MM.1S (cell line): Measurements from ENCODE around the gene KCNG4.

Source experiments
- DNase-seq: peaks from one replicate; pipeline ENCODE4 v3.0.0-alpha.2; 2015
- H2AFZ ChIP-seq: fragments of 300-600 bp; sonication (generic); 2 replicates; pipeline ENCODE4 v1.6.0; 2016; ENCODE audit warnings: antibody characterized with exemption, low read length
- H3F3A ChIP-seq: fragments of 300-600 bp; sonication (generic); 2 replicates; pipeline ENCODE4 v1.6.1; 2016; ENCODE audit warnings: mild to moderate bottlenecking, antibody characterized with exemption, low read length, moderate library complexity, mixed read lengths; ENCODE audit not compliant: insufficient read depth
- H3K27ac ChIP-seq: fragments of 300-600 bp; sonication (generic); 2 replicates; pipeline ENCODE4 v1.5.1; 2016; ENCODE audit warnings: mild to moderate bottlenecking, low read length
- H3K27me3 ChIP-seq: fragments of 300-600 bp; sonication (generic); replicated peaks from 2 replicates; pipeline ENCODE4 v1.6.0; 2016; ENCODE audit warnings: low read length; ENCODE audit not compliant: insufficient read depth
- H3K36me3 ChIP-seq: fragments of 300-600 bp; sonication (generic); replicated peaks from 2 replicates; pipeline ENCODE4 v1.6.1; 2016; ENCODE audit warnings: mild to moderate bottlenecking, low read length, mixed read lengths; ENCODE audit not compliant: insufficient read depth
- H3K4me1 ChIP-seq: fragments of 300-600 bp; sonication (generic); 2 replicates; pipeline ENCODE4 v1.6.1; 2016; ENCODE audit warnings: low read length, mixed read lengths
- H3K4me2 ChIP-seq: fragments of 300-600 bp; sonication (generic); 2 replicates; pipeline ENCODE4 v1.6.0; 2016; ENCODE audit warnings: low read depth, low read length
- H3K4me3 ChIP-seq: fragments of 300-600 bp; sonication (generic); 2 replicates; pipeline ENCODE4 v1.5.1; 2016; ENCODE audit warnings: low read length, mixed read lengths
- H3K79me2 ChIP-seq: fragments of 300-600 bp; sonication (generic); 2 replicates; pipeline ENCODE4 v1.6.1; 2016; ENCODE audit warnings: mixed run types, low read length, mixed read lengths
- H3K9ac ChIP-seq: fragments of 300-600 bp; sonication (generic); 2 replicates; pipeline ENCODE4 v1.6.1; 2016; ENCODE audit warnings: low read length, mixed read lengths
- H3K9me2 ChIP-seq: fragments of 300-600 bp; sonication (generic); replicated peaks from 2 replicates; pipeline ENCODE4 v1.6.1; 2016; ENCODE audit warnings: mild to moderate bottlenecking, low read length, mixed read lengths; ENCODE audit not compliant: insufficient read depth
- H3K9me3 ChIP-seq: fragments of 300-600 bp; sonication (generic); replicated peaks from 2 replicates; pipeline ENCODE4 v1.6.1; 2016; ENCODE audit warnings: mild to moderate bottlenecking, low read length, mixed read lengths; ENCODE audit not compliant: insufficient read depth
- H4K20me1 ChIP-seq: fragments of 300-600 bp; sonication (generic); 2 replicates; pipeline ENCODE4 v1.6.1; 2016; ENCODE audit warnings: mild to moderate bottlenecking, low read length, moderate library complexity, mixed read lengths; ENCODE audit not compliant: insufficient read depth
- EZH2 ChIP-seq: fragments of 300-600 bp; sonication (generic); optimal IDR thresholded peaks from 2 replicates; pipeline ENCODE3; 2017; ENCODE audit warnings: low read depth, mild to moderate bottlenecking, antibody characterized with exemption, low read length, mixed read lengths
- EZH2phosphoT487 ChIP-seq: fragments of 300-600 bp; sonication (generic); IDR thresholded peaks from 2 replicates; pipeline ENCODE4 v1.6.1; 2018; ENCODE audit warnings: antibody characterized with exemption, low read length
- TF ChIP-seq, protein P1 (sequence below): fragments of 300-600 bp; sonication (generic); IDR thresholded peaks from 2 replicates; pipeline ENCODE4 v1.5.1; 2016; ENCODE audit warnings: antibody characterized with exemption, low read length, mixed read lengths

KCNG4 gene

DNA sequence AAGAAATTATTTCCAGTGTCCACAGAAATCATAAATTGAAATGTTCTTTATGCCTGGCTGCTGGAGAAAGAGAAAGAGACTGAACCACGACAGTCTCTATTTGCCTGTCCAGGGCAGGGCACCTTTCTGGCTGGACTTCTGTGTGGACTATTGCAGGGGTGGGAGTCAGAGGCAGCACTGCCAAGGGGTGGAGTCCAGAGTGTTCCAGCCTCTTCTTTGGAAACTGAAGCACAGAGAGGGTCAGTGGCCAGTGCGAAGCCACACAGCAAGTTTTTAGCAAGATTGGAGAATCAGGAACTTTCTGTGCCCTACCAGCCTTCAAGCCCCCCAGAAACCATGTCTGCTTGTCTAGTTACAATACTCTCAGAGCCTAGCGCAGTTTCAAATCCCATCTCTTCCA lies 15.3 kb downstream of the KCNG4 start:
- Histone ChIP-seq H2AFZ (no peak overlapping the region), H3K4me3 (no peak overlapping the region), H3K9me3 (no peaks in the 10 kb centered on the region), H3F3A (no peaks in the 10 kb centered on the region), H3K4me1 (no peaks in the 10 kb centered on the region), H3K36me3 (no peaks in the 10 kb centered on the region), H3K27ac (no peak overlapping the region), H3K9me2 (no peaks in the 10 kb centered on the region), H3K4me2 (no peak overlapping the region), H3K79me2 (no peaks in the 10 kb centered on the region), H3K9ac (no peak overlapping the region), H4K20me1 (no peaks in the 10 kb centered on the region), H3K27me3 (peaks cover 74% of the 10 kb centered on the region)
- DNase-seq = no peak
- TF ChIP-seq EZH2phosphoT487 = no peak
- TF ChIP-seq EZH2 = no peak
- TF ChIP-seq, protein P1, sequence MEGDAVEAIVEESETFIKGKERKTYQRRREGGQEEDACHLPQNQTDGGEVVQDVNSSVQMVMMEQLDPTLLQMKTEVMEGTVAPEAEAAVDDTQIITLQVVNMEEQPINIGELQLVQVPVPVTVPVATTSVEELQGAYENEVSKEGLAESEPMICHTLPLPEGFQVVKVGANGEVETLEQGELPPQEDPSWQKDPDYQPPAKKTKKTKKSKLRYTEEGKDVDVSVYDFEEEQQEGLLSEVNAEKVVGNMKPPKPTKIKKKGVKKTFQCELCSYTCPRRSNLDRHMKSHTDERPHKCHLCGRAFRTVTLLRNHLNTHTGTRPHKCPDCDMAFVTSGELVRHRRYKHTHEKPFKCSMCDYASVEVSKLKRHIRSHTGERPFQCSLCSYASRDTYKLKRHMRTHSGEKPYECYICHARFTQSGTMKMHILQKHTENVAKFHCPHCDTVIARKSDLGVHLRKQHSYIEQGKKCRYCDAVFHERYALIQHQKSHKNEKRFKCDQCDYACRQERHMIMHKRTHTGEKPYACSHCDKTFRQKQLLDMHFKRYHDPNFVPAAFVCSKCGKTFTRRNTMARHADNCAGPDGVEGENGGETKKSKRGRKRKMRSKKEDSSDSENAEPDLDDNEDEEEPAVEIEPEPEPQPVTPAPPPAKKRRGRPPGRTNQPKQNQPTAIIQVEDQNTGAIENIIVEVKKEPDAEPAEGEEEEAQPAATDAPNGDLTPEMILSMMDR = no peak

DNA sequence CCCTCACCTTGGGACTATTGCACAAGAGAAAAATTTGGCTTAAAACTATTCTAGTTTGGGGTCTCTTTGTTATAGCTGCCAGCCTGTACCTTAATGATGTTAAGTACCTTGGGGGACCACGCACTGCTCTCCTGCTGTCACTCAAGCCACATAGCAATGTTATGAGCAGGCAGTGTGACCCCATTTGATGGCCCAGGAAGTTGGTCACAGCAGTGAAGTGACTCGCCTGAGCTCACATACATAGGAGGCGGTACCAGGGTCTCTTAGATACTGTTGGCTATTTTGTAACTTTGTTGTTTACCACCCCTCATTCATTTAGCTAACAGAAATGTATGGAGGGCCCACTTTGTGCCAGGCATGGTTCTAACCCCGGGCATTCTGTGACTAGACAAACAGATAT lies 16.4 kb downstream of the KCNG4 start:
- H3K4me3 ChIP-seq = no peak overlapping the region
- no peaks in the 10 kb centered on the region for H3K9me3 ChIP-seq
- H3K27ac ChIP-seq = no peak overlapping the region
- no peak overlapping the region for H2AFZ ChIP-seq
- no peak overlapping the region for H3K4me2 ChIP-seq
- peaks cover 70% of the 10 kb centered on the region for H3K27me3 ChIP-seq
- no peaks in the 10 kb centered on the region for H3K9me2 ChIP-seq
- no peak overlapping the region for H3K9ac ChIP-seq
- H4K20me1 ChIP-seq = no peaks in the 10 kb centered on the region
- no peaks in the 10 kb centered on the region for H3F3A ChIP-seq
- no peaks in the 10 kb centered on the region for H3K36me3 ChIP-seq
- H3K4me1 ChIP-seq = no peaks in the 10 kb centered on the region
- DNase-seq = no peak
- no peaks in the 10 kb centered on the region for H3K79me2 ChIP-seq
- TF ChIP-seq, protein P1 = no peak
- no peak for TF ChIP-seq EZH2phosphoT487

DNA sequence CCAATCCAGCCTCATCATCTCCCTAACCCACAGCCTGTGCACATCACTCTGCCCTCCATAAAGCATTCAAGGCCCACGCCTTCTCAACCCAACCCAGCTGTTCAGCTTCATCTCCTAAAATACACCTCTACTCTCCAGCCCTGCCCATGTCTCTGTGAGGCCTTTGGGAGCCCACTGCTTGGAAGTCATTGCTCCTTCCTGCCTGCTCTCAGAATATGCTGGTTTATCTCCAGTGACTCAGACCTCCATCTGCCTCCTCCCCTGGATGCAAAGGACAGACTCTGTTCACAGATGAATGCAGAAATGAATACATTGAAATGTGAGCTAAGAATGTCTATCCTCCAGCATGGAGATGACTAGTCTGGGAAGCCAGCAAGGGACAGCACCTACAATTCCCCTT lies 19.0 kb downstream of the KCNG4 start:
- no peak overlapping the region for H2AFZ ChIP-seq
- peaks cover 64% of the 10 kb centered on the region for H3K27me3 ChIP-seq
- H3K4me3 ChIP-seq = no peak overlapping the region
- no peaks in the 10 kb centered on the region for H3K9me2 ChIP-seq
- no peak overlapping the region for H3K9ac ChIP-seq
- TF ChIP-seq EZH2phosphoT487 = no peak
- TF ChIP-seq EZH2 = no peak
- TF ChIP-seq, protein P1 = no peak
- H3K36me3 ChIP-seq = no peaks in the 10 kb centered on the region
- H3K27ac ChIP-seq = no peak overlapping the region
- no peak for DNase-seq
- H4K20me1 ChIP-seq = no peaks in the 10 kb centered on the region
- H3F3A ChIP-seq = no peaks in the 10 kb centered on the region
- no peak overlapping the region for H3K4me2 ChIP-seq
- H3K9me3 ChIP-seq = no peaks in the 10 kb centered on the region
- H3K79me2 ChIP-seq = no peaks in the 10 kb centered on the region
- no peaks in the 10 kb centered on the region for H3K4me1 ChIP-seq
